H1 (cell line): Measurements from ENCODE around the gene PDE4B. TPM values are rescaled to one million over a fixed set of nuclear protein-coding genes. Genes with fewer than 3 reads are reported as not detected.

ENCODE experiments used
- CTCF ChIA-PET: fragments of 300-600 bp; sonication (Branson Sonifier 250); formaldehyde crosslinking; loops from one replicate; lab custom pipeline; 2021; ENCODE audit not compliant: partially characterized antibody; lab: Charles Lee
- POLR2A ChIA-PET: fragments of 300-600 bp; sonication (Branson Sonifier 250); formaldehyde crosslinking; loops from one replicate; lab custom pipeline; 2021; ENCODE audit warnings: inconsistent platforms; ENCODE audit not compliant: partially characterized antibody; lab: Charles Lee
- DNase-seq, 2 experiments: peaks; one replicate each; pipeline versions ENCODE4 v3.0.0 to v3.0.0-alpha.2; 2010 to 2022; ENCODE audit warnings: low spot score in 2 of 2, low read depth in 1 of 2, mixed read lengths in 1 of 2
- FAIRE-seq: peaks from 2 replicates; lab custom pipeline; 2011; peaks lifted over from hg19 to GRCh38; lab: Jason Lieb, UNC
- H2AFZ ChIP-seq: 2 replicates; pipeline ENCODE4 v1.8.1; 2012; ENCODE audit warnings: low read length, inconsistent platforms
- H2AK5ac ChIP-seq: 2 replicates; pipeline ENCODE4 v1.6.1; 2013; ENCODE audit warnings: low read depth, low read length
- H2BK120ac ChIP-seq: replicated peaks from 2 replicates; pipeline ENCODE3; 2013; ENCODE audit warnings: low read depth, low read length, inconsistent platforms
- H2BK12ac ChIP-seq: 2 replicates; pipeline ENCODE4 v1.6.1; 2013; ENCODE audit warnings: low read depth, low read length
- H2BK15ac ChIP-seq: 2 replicates; pipeline ENCODE4 v1.6.1; 2013; ENCODE audit warnings: low read length
- H2BK20ac ChIP-seq: 2 replicates; pipeline ENCODE4 v1.6.1; 2013; ENCODE audit warnings: low read length
- H2BK5ac ChIP-seq: 2 replicates; pipeline ENCODE4 v1.6.1; 2013; ENCODE audit warnings: low read depth, low read length
- H3K14ac ChIP-seq: 2 replicates; pipeline ENCODE4 v1.6.1; 2013; ENCODE audit warnings: inconsistent platforms; ENCODE audit not compliant: insufficient read length
- H3K18ac ChIP-seq: 2 replicates; pipeline ENCODE4 v1.6.1; 2013; ENCODE audit warnings: low read length; ENCODE audit errors: extremely low read depth
- H3K23ac ChIP-seq: 2 replicates; pipeline ENCODE4 v1.6.1; 2013; ENCODE audit warnings: inconsistent platforms; ENCODE audit not compliant: insufficient read length
- H3K23me2 ChIP-seq: 2 replicates; pipeline ENCODE4 v1.6.1; 2013; ENCODE audit warnings: low read depth, low read length
- H3K27ac ChIP-seq: 2 replicates; pipeline ENCODE4 v1.6.1; 2011; ENCODE audit warnings: low read depth, low read length, inconsistent platforms
- H3K27me3 ChIP-seq, 4 experiments: replicated peaks in 1 of 4; 1 replicate in 1 of 4; 2 replicates in 3 of 4; pipeline versions ENCODE4 v1.6.1 to v1.8.1; 2011 to 2013; ENCODE audit warnings: low read length in 3 of 4, mild to moderate bottlenecking in 3 of 4, inconsistent platforms in 2 of 4, mixed read lengths in 2 of 4, moderate library complexity in 1 of 4; ENCODE audit not compliant: control insufficient read depth in 3 of 4, insufficient read depth in 3 of 4; ENCODE audit errors: extremely low read depth in 1 of 4
- H3K36me3 ChIP-seq, 4 experiments: 2 replicates each; pipeline versions ENCODE4 v1.6.1 to v1.8.1; 2011 to 2013; ENCODE audit warnings: mild to moderate bottlenecking in 4 of 4, low read length in 3 of 4, moderate library complexity in 2 of 4, control low read depth in 1 of 4, inconsistent platforms in 1 of 4; ENCODE audit not compliant: insufficient read depth in 4 of 4, control insufficient read depth in 2 of 4
- H3K4ac ChIP-seq: replicated peaks from 2 replicates; pipeline ENCODE3; 2013; ENCODE audit warnings: low read length, low read depth, mixed read lengths, inconsistent platforms; ENCODE audit not compliant: insufficient read length
- H3K4me1 ChIP-seq, 4 experiments: replicated peaks in 1 of 4; 1 replicate in 1 of 4; 2 replicates in 3 of 4; pipeline versions ENCODE4 v1.6.1 to v1.8.1; 2011 to 2013; ENCODE audit warnings: low read length in 3 of 4, inconsistent platforms in 2 of 4, mixed read lengths in 1 of 4; ENCODE audit not compliant: insufficient read depth in 4 of 4, control insufficient read depth in 3 of 4
- H3K4me2 ChIP-seq, 2 experiments: 2 replicates each; pipeline versions ENCODE4 v1.6.1 to v1.8.1; 2011 to 2013; ENCODE audit warnings: low read depth in 2 of 2, low read length in 2 of 2, control low read depth in 1 of 2, inconsistent platforms in 1 of 2, mild to moderate bottlenecking in 1 of 2; ENCODE audit not compliant: insufficient read depth in 1 of 2
- H3K4me3 ChIP-seq, 4 experiments: fragments of 200-600, 300-600 bp in 1 of 4; sonication (generic), shearing (Covaris generic), sonication (Bioruptor Twin) in 1 of 4; 2 replicates each; pipeline versions ENCODE4 v1.5.1 to v1.8.1; 2011 to 2016; ENCODE audit warnings: low read length in 4 of 4, low read depth in 3 of 4, control low read depth in 2 of 4, inconsistent platforms in 2 of 4, mild to moderate bottlenecking in 2 of 4, mixed read lengths in 1 of 4, moderate library complexity in 1 of 4; ENCODE audit not compliant: insufficient read depth in 2 of 4; ENCODE audit errors: extremely low read depth in 1 of 4
- H3K56ac ChIP-seq: replicated peaks from 2 replicates; pipeline ENCODE3; 2013; ENCODE audit warnings: low read depth, mild to moderate bottlenecking, mixed read lengths, low read length, inconsistent platforms; ENCODE audit not compliant: insufficient read length
- H3K79me1 ChIP-seq: 2 replicates; pipeline ENCODE4 v1.6.1; 2013; ENCODE audit warnings: low read depth, low read length, control low read depth
- H3K79me2 ChIP-seq, 2 experiments: 2 replicates each; pipeline versions ENCODE4 v1.6.1 to v1.8.1; 2012 to 2013; ENCODE audit warnings: low read length in 2 of 2, mild to moderate bottlenecking in 2 of 2, inconsistent platforms in 1 of 2; ENCODE audit not compliant: insufficient read depth in 2 of 2, control insufficient read depth in 1 of 2
- H3K9ac ChIP-seq, 4 experiments: replicated peaks in 1 of 4; 1 replicate in 1 of 4; 2 replicates in 3 of 4; pipeline versions ENCODE4 v1.6.1 to v1.8.1; 2011 to 2013; ENCODE audit warnings: low read depth in 3 of 4, low read length in 3 of 4, control low read depth in 2 of 4, mild to moderate bottlenecking in 2 of 4, moderate library complexity in 2 of 4, inconsistent platforms in 1 of 4; ENCODE audit errors: extremely low read depth in 1 of 4
- H3K9me3 ChIP-seq, 2 experiments: 2 replicates each; pipeline versions ENCODE4 v1.6.1 to v1.8.1; 2012 to 2013; ENCODE audit warnings: mild to moderate bottlenecking in 2 of 2, moderate library complexity in 2 of 2, control low read depth in 1 of 2, inconsistent platforms in 1 of 2, low read depth in 1 of 2, low read length in 1 of 2, mixed read lengths in 1 of 2; ENCODE audit not compliant: insufficient read depth in 2 of 2
- H4K20me1 ChIP-seq, 2 experiments: replicated peaks in 1 of 2; 2 replicates each; pipeline versions ENCODE3 to v1.8.1; 2011 to 2013; ENCODE audit warnings: inconsistent platforms in 2 of 2, low read length in 2 of 2, mild to moderate bottlenecking in 1 of 2; ENCODE audit not compliant: insufficient read depth in 2 of 2, control insufficient read depth in 1 of 2
- H4K5ac ChIP-seq: 2 replicates; pipeline ENCODE4 v1.6.1; 2013; ENCODE audit warnings: low read length, low read depth, mixed read lengths, inconsistent platforms; ENCODE audit not compliant: insufficient read length
- H4K8ac ChIP-seq: 2 replicates; pipeline ENCODE4 v1.8.0; 2013; ENCODE audit warnings: mild to moderate bottlenecking, moderate library complexity, low read length, inconsistent platforms; ENCODE audit not compliant: insufficient read depth; ENCODE audit errors: extremely low read depth
- H4K91ac ChIP-seq: replicated peaks from 2 replicates; pipeline ENCODE3; 2013; ENCODE audit warnings: low read length, mixed read lengths, inconsistent platforms; ENCODE audit not compliant: insufficient read length
- CTCF ChIP-seq, 3 experiments: IDR thresholded peaks; 1 replicate in 2 of 3; 2 replicates in 1 of 3; pipeline versions ENCODE4 v1.5.1 to v1.6.1; 2011; ENCODE audit warnings: low read length in 3 of 3, mild to moderate bottlenecking in 3 of 3, inconsistent platforms in 2 of 3, low read depth in 1 of 3, moderate library complexity in 1 of 3; ENCODE audit not compliant: insufficient read depth in 1 of 3; ENCODE audit errors: control extremely low read depth in 1 of 3
- MAFK ChIP-seq: IDR thresholded peaks from 2 replicates; pipeline ENCODE4 v1.6.1; 2012; ENCODE audit warnings: low read depth, mild to moderate bottlenecking, improper control_type of control experiment, low read length
- RAD21 ChIP-seq, 2 experiments: IDR thresholded peaks in 1 of 2; conservative IDR thresholded peaks in 1 of 2; 2 replicates each; pipeline ENCODE4 v1.6.1; 2011; ENCODE audit warnings: low read depth in 2 of 2, low read length in 2 of 2, improper control_type of control experiment in 1 of 2, inconsistent platforms in 1 of 2, mild to moderate bottlenecking in 1 of 2, moderate library complexity in 1 of 2
- TAF7 ChIP-seq: optimal IDR thresholded peaks from 2 replicates; pipeline ENCODE3; 2011; ENCODE audit warnings: low read depth, mild to moderate bottlenecking, inconsistent platforms, low read length, moderate library complexity, borderline replicate concordance
- WGBS, 2 experiments: shearing (Covaris generic) in 1 of 2; methylation state at CpG; one replicate each; pipeline versions ENCODE4 v1.1.6 to v1.1.7; 2013 to 2015; ENCODE audit warnings: low lambda C conversion rate in 2 of 2, mixed read lengths in 2 of 2, inconsistent platforms in 1 of 2, low coverage in 1 of 2, missing lambda C conversion rate in 1 of 2; ENCODE audit not compliant: insufficient replicate concordance in 2 of 2, insufficient coverage in 1 of 2, insufficient read length in 1 of 2; ENCODE audit errors: extremely low coverage in 1 of 2, missing lambda C conversion rate in 1 of 2; 5-methylcytosine and 5-hydroxymethylcytosine counted together
- polyA plus RNA-seq, 7 experiments: library from polyadenylated mRNA; depleted of rRNA in 3 of 7; stranded (reverse) in 5 of 7; unstranded in 2 of 7; fragments of >200 nt in 5 of 7; fragments of 200-250 nt in 2 of 7; gene quantifications; 1 replicate in 5 of 7; 2 replicates in 1 of 7; 4 replicates in 1 of 7; pipeline versions ENCODE4 v1.2.1 to v1.2.3, GENCODE V29; 2011 to 2013; ENCODE audit warnings: missing spikeins in 2 of 7, mixed read lengths in 2 of 7
- total RNA-seq: library from RNA; stranded (reverse); fragmentation: NEBNext Ultra II Directional; extraction: Animal tissue kit (Norgen Biotek cat#: 25700); gene quantifications from 2 replicates; pipeline ENCODE4 v1.2.1, GENCODE V29; 2021

The PDE4B gene
- total and polyA plus RNA-seq, 2 of the 8 experiments (the other 6 are each of a cell fraction or from before 2014, with no cell fraction given), result 5.0 to 15.1 TPM

- FAIRE-seq, result no peak
- no peak overlapping the region for H2BK12ac ChIP-seq
- no peak overlapping the region for H3K4ac ChIP-seq
- H3K79me2 ChIP-seq, result no peaks in the 10 kb centered on the region
- no peak overlapping the region for H3K14ac ChIP-seq
- no peak overlapping the region for H3K9ac ChIP-seq
- 88% methylated on average over 4 of the region's 4 CpGs; no CpG with 5 or more reads in 1 of the 2 experiments for WGBS, 2 experiments
- H2BK5ac ChIP-seq, result no peak overlapping the region
- no peak overlapping the region for H2AFZ ChIP-seq
- H3K4me1 ChIP-seq, result no peaks in the 10 kb centered on the region
- H2AK5ac ChIP-seq, result no peak overlapping the region
- H3K18ac ChIP-seq, result no peak overlapping the region
- no peak overlapping the region for H3K4me2 ChIP-seq
- no peak overlapping the region for H4K91ac ChIP-seq
- no peak overlapping the region for H2BK20ac ChIP-seq
- no peaks in the 10 kb centered on the region for H4K20me1 ChIP-seq
- H3K23ac ChIP-seq, result no peak overlapping the region
- CTCF ChIA-PET, result interaction anchor here (0.8 to 1.0 kb wide), 3 partner anchors 21 to 265 kb away, joined by 3 read pairs; no protein-coding TSS in a partner anchor
- no peaks in the 10 kb centered on the region for H3K79me1 ChIP-seq
- DNase-seq, result no peak
- no peaks in the 10 kb centered on the region for H3K27me3 ChIP-seq
- no peak overlapping the region for H2BK15ac ChIP-seq
- H4K8ac ChIP-seq, result no peak overlapping the region
- no peak overlapping the region for H2BK120ac ChIP-seq
- no peaks in the 10 kb centered on the region for H3K36me3 ChIP-seq
- no peak overlapping the region for H3K56ac ChIP-seq
- no peak overlapping the region for H4K5ac ChIP-seq
- no peaks in the 10 kb centered on the region for H3K23me2 ChIP-seq
- H3K27ac ChIP-seq, result no peak overlapping the region
- H3K4me3 ChIP-seq, result no peak overlapping the region
- POLR2A ChIA-PET, result interaction anchor here (0.6 kb wide), 1 partner anchor 60 kb away, joined by 3 read pairs; no protein-coding TSS in a partner anchor
- no peaks in the 10 kb centered on the region for H3K9me3 ChIP-seq
- TF ChIP-seq MAFK (no peak), CTCF (IDR thresholded peaks at IDR 0.05; ENCODE audit: control extremely low read depth in 1 of 3, insufficient read depth in 1 of 3, low read depth in 1 of 3, low read length in 3 of 3) (no peak), TAF7 (no peak), RAD21 (IDR thresholded peaks at IDR 0.05 in 1 of 2, conservative IDR thresholded peaks at IDR 0.05 in 1 of 2; ENCODE audit: low read depth in 2 of 2, low read length in 2 of 2) (no peak)
Observed at GRCh38 chr1:66182026-66182425, 389.3 kb downstream of the PDE4B start.
